Measurements from ENCODE around the gene PROZ. TPM values are rescaled to one million over a fixed set of nuclear protein-coding genes. Genes with fewer than 3 reads are reported as not detected.

Gene PROZ
- total and polyA plus RNA-seq, 2 of the 13 experiments (the other 11 are each of a cell fraction or from before 2014, with no cell fraction given), result 5.6 to 22.5 TPM

DNA sequence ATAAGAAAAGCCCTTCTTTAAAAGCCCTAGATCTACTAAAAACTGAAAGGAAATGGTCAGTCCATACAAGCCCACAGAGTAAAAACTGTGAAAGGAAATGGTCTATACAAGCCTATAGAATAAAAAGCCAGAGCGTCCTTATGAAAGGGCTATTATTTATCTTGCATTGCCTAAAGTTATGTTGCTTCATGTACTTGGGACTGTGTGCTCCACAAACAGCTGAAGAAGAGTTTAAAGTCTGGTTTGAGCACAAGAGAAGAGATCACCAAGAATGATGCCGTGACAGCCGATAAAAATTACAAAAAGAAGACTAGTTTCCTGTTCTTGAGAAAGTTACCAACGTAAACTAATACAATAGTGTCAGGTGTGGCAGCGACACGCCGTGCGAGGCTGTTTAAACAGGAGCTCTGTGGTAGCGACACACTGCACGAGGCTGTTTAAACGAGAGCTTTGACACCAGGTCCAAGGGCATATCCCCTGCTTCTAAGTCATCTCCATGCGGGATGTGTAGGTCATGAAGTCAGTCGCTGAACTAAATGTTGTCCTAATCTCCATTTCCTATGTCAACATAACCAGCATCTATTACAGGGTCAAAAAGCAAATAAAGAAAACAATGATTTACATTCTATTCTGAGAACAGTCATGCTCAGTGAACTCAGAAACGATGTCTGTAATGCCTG lies 25.1 kb downstream of the PROZ start (continued):
- TF ChIP-seq, protein P1, sequence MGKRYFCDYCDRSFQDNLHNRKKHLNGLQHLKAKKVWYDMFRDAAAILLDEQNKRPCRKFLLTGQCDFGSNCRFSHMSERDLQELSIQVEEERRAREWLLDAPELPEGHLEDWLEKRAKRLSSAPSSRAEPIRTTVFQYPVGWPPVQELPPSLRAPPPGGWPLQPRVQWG (CRISPR knock-in tag; IDR thresholded peaks at IDR 0.05; ENCODE audit: borderline replicate concordance, low read depth), result no peak
- TF ChIP-seq, protein P2, sequence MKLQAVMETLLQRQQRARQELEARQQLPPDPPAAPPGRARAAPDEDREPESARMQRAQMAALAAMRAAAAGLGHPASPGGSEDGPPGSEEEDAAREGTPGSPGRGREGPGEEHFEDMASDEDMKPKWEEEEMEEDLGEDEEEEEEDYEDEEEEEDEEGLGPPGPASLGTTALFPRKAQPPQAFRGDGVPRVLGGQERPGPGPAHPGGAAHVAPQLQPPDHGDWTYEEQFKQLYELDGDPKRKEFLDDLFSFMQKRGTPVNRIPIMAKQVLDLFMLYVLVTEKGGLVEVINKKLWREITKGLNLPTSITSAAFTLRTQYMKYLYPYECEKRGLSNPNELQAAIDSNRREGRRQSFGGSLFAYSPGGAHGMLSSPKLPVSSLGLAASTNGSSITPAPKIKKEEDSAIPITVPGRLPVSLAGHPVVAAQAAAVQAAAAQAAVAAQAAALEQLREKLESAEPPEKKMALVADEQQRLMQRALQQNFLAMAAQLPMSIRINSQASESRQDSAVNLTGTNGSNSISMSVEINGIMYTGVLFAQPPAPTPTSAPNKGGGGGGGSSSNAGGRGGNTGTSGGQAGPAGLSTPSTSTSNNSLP (IDR thresholded peaks at IDR 0.05; ENCODE audit: low read depth, low read length), result no peak; the same call in 1 of the 2 replicates
- TF ChIP-seq ZNF746 (CRISPR knock-in tag; IDR thresholded peaks at IDR 0.05) (no peak), ZNF138 (CRISPR knock-in tag; IDR thresholded peaks at IDR 0.05; ENCODE audit: low read depth) (no peak), SP1 (IDR thresholded peaks at IDR 0.05) (no peak), SP1 (CRISPR knock-in tag; IDR thresholded peaks at IDR 0.05) (no peak), ZNF333 (CRISPR knock-in tag; IDR thresholded peaks at IDR 0.05; ENCODE audit: borderline replicate concordance) (no peak), ZFP37 (CRISPR knock-in tag; IDR thresholded peaks at IDR 0.05; ENCODE audit: borderline replicate concordance) (no peak), ZNF737 (CRISPR knock-in tag; IDR thresholded peaks at IDR 0.05; ENCODE audit: borderline replicate concordance) (no peak), PCBP2 (optimal IDR thresholded peaks at IDR 0.05; ENCODE audit: low read depth, low read length, poor library complexity, severe bottlenecking) (no peak), SRSF1 (optimal IDR thresholded peaks at IDR 0.05; ENCODE audit: low read depth, low read length) (no peak), FOXK2 (IDR thresholded peaks at IDR 0.05) (no peak), CHD2 (IDR thresholded peaks at IDR 0.05; ENCODE audit: low read depth, low read length) (no peak), ZNF33B (CRISPR knock-in tag; IDR thresholded peaks at IDR 0.05) (no peak), ZKSCAN8 (CRISPR knock-in tag; IDR thresholded peaks at IDR 0.05; ENCODE audit: borderline replicate concordance) (no peak), HNF4A (CRISPR knock-in tag; IDR thresholded peaks at IDR 0.05) (peak; percentile 86), ZNF296 (CRISPR knock-in tag; conservative IDR thresholded peaks at IDR 0.05) (no peak), CENPT (CRISPR knock-in tag; IDR thresholded peaks at IDR 0.05; ENCODE audit: low read depth) (no peak), HDAC6 (IDR thresholded peaks at IDR 0.05; ENCODE audit: low read depth, low read length) (no peak), KDM2A (CRISPR knock-in tag; IDR thresholded peaks at IDR 0.05; ENCODE audit: borderline replicate concordance, low read depth) (0 out of 2 replicates have a peak, but pooled peaks have one; percentile 41), SMC3 (IDR thresholded peaks at IDR 0.05; ENCODE audit: low read length) (no peak)
- TF ChIP-seq, protein P3, sequence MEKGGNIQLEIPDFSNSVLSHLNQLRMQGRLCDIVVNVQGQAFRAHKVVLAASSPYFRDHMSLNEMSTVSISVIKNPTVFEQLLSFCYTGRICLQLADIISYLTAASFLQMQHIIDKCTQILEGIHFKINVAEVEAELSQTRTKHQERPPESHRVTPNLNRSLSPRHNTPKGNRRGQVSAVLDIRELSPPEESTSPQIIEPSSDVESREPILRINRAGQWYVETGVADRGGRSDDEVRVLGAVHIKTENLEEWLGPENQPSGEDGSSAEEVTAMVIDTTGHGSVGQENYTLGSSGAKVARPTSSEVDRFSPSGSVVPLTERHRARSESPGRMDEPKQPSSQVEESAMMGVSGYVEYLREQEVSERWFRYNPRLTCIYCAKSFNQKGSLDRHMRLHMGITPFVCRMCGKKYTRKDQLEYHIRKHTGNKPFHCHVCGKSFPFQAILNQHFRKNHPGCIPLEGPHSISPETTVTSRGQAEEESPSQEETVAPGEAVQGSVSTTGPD (CRISPR knock-in tag; IDR thresholded peaks at IDR 0.05), result no peak
- TF ChIP-seq, protein P4, sequence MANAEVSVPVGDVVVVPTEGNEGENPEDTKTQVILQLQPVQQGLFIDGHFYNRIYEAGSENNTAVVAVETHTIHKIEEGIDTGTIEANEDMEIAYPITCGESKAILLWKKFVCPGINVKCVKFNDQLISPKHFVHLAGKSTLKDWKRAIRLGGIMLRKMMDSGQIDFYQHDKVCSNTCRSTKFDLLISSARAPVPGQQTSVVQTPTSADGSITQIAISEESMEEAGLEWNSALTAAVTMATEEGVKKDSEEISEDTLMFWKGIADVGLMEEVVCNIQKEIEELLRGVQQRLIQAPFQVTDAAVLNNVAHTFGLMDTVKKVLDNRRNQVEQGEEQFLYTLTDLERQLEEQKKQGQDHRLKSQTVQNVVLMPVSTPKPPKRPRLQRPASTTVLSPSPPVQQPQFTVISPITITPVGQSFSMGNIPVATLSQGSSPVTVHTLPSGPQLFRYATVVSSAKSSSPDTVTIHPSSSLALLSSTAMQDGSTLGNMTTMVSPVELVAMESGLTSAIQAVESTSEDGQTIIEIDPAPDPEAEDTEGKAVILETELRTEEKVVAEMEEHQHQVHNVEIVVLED (CRISPR knock-in tag; IDR thresholded peaks at IDR 0.05; ENCODE audit: borderline replicate concordance), result no peak; the same call in 1 of the 2 replicates
- TF ChIP-seq, protein P5, sequence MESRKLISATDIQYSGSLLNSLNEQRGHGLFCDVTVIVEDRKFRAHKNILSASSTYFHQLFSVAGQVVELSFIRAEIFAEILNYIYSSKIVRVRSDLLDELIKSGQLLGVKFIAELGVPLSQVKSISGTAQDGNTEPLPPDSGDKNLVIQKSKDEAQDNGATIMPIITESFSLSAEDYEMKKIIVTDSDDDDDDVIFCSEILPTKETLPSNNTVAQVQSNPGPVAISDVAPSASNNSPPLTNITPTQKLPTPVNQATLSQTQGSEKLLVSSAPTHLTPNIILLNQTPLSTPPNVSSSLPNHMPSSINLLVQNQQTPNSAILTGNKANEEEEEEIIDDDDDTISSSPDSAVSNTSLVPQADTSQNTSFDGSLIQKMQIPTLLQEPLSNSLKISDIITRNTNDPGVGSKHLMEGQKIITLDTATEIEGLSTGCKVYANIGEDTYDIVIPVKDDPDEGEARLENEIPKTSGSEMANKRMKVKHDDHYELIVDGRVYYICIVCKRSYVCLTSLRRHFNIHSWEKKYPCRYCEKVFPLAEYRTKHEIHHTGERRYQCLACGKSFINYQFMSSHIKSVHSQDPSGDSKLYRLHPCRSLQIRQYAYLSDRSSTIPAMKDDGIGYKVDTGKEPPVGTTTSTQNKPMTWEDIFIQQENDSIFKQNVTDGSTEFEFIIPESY (CRISPR knock-in tag; IDR thresholded peaks at IDR 0.05), result peak; percentile 97

Data from HepG2 (cell line).